Stimulated activated CD8-positive, alpha-beta memory T cell treated with anti-CD3 and anti-CD28 coated beads, Interleukin-4, amount 100 ng/mL, for 24 hours (primary cell): ENCODE data around the gene NECTIN2.
"Not testable (repeated sequence)": the region's sequence is repeated elsewhere in the genome, so short reads cannot be mapped to it uniquely, and the experiment has no call there.

Experiments used
- DNase-seq: peaks from one replicate; pipeline ENCODE4 v3.0.0-alpha.2; 2020; ENCODE audit warnings: low read depth

NECTIN2 gene

GRCh38 chr19:44908836-44909261, 62.8 kb downstream of the NECTIN2 start:
- DNase-seq = no peak

GRCh38 chr19:44909775-44910174, 63.7 kb downstream of the NECTIN2 start:
- DNase-seq = no peak

- not testable (repeated sequence) for DNase-seq
These were observed 65.8 kb downstream of the NECTIN2 start for GRCh38 chr19:44911896-44912295.

GRCh38 chr19:44912854-44913253, 66.8 kb downstream of the NECTIN2 start:
- DNase-seq = no peak

- not testable (repeated sequence) for DNase-seq
These were observed 67.7 kb downstream of the NECTIN2 start for GRCh38 chr19:44913512-44914432.

- DNase-seq = peak; percentile 60
These were observed 68.5 kb downstream of the NECTIN2 start, which contains the start of gene APOC1 for GRCh38 chr19:44914433-44915206. APOC1 (plus strand) TSS chr19:44914608; CDS start chr19:44914892, 284 bp downstream.

GRCh38 chr19:44924243-44924725, 78.2 kb downstream of the NECTIN2 start:
- DNase-seq = no peak

- DNase-seq = no peak
These were observed 79.2 kb downstream of the NECTIN2 start for GRCh38 chr19:44925114-44925891.

- not testable (repeated sequence) for DNase-seq
These were observed 80.4 kb downstream of the NECTIN2 start for GRCh38 chr19:44926245-44927077.

- DNase-seq = no peak
These were observed 81.6 kb downstream of the NECTIN2 start for GRCh38 chr19:44927746-44928145.

- DNase-seq = no peak
These were observed 84.0 kb downstream of the NECTIN2 start for GRCh38 chr19:44930088-44930487.

GRCh38 chr19:44931541-44931940, 85.4 kb downstream of the NECTIN2 start:
- no peak for DNase-seq
